ENCODE measurements around the gene NR2E3. TPM values are rescaled to one million over a fixed set of nuclear protein-coding genes. Genes with fewer than 3 reads are reported as not detected.

NR2E3 gene
- total RNA-seq, 4 donors from 2014 or later, result not detected

GRCh38 chr15:71788646-71789579, 21.4 kb upstream of the NR2E3 start:
- Histone ChIP-seq H3K27me3 (no peaks in the 10 kb centered on the region), H3K27ac (no peak overlapping the region), H3K4me1 (no peaks in the 10 kb centered on the region), H3K36me3 (no peaks in the 10 kb centered on the region), H3K4me3 (no peak overlapping the region), H3K9me3 (no peaks in the 10 kb centered on the region)
- in situ Hi-C loops (cut with MboI; ENCODE audit: low sequenced_read_pairs in 4 of 4) (no loop called here), intact Hi-C loops (cut with DNase I; ENCODE audit: low total_unique reads) (no loop called here)
- TF ChIP-seq CTCF (IDR thresholded peaks at IDR 0.05 in 4 of 5, conservative IDR thresholded peaks at IDR 0.05 in 1 of 5) (no peak), POLR2A (IDR thresholded peaks at IDR 0.05) (no peak)
- DNase-seq (no peak), ATAC-seq (no peak)

- no peaks in the 10 kb centered on the region for H3K27me3 ChIP-seq
- intact Hi-C loops (cut with DNase I; ENCODE audit: low total_unique reads), result no loop called here
- ATAC-seq, result no peak
- in situ Hi-C loops (cut with MboI; ENCODE audit: low sequenced_read_pairs in 4 of 4), result no loop called here
- no peaks in the 10 kb centered on the region for H3K4me1 ChIP-seq
- no peak overlapping the region for H3K4me3 ChIP-seq
- no peak overlapping the region for H3K27ac ChIP-seq
- no peaks in the 10 kb centered on the region for H3K9me3 ChIP-seq
- no peak for TF ChIP-seq CTCF (IDR thresholded peaks at IDR 0.05 in 4 of 5, conservative IDR thresholded peaks at IDR 0.05 in 1 of 5)
- no peak for TF ChIP-seq POLR2A (IDR thresholded peaks at IDR 0.05)
- H3K36me3 ChIP-seq, result no peaks in the 10 kb centered on the region
- DNase-seq, result no peak
Measured at GRCh38 chr15:71789616-71790015, 20.7 kb upstream of the NR2E3 start.

GRCh38 chr15:71790081-71790480, 20.3 kb upstream of the NR2E3 start:
- Histone ChIP-seq H3K27me3 (no peaks in the 10 kb centered on the region), H3K9me3 (no peaks in the 10 kb centered on the region), H3K27ac (no peak overlapping the region), H3K4me3 (no peak overlapping the region), H3K4me1 (no peaks in the 10 kb centered on the region), H3K36me3 (no peaks in the 10 kb centered on the region)
- DNase-seq, result no peak
- no peak for TF ChIP-seq CTCF (IDR thresholded peaks at IDR 0.05 in 4 of 5, conservative IDR thresholded peaks at IDR 0.05 in 1 of 5)
- TF ChIP-seq POLR2A (IDR thresholded peaks at IDR 0.05), result no peak
- in situ Hi-C loops (cut with MboI; ENCODE audit: low sequenced_read_pairs in 4 of 4) (no loop called here), intact Hi-C loops (cut with DNase I; ENCODE audit: low total_unique reads) (no loop called here)
- ATAC-seq, result no peak

- no peaks in the 10 kb centered on the region for H3K4me1 ChIP-seq
- TF ChIP-seq CTCF (IDR thresholded peaks at IDR 0.05 in 4 of 5, conservative IDR thresholded peaks at IDR 0.05 in 1 of 5) (no peak), POLR2A (IDR thresholded peaks at IDR 0.05) (no peak)
- ATAC-seq, result no peak
- no peaks in the 10 kb centered on the region for H3K9me3 ChIP-seq
- intact Hi-C loops (cut with DNase I; ENCODE audit: low total_unique reads), result no loop called here
- no peaks in the 10 kb centered on the region for H3K36me3 ChIP-seq
- H3K27me3 ChIP-seq, result no peaks in the 10 kb centered on the region
- H3K27ac ChIP-seq, result no peak overlapping the region
- DNase-seq, result no peak
- no peak overlapping the region for H3K4me3 ChIP-seq
- in situ Hi-C loops (cut with MboI; ENCODE audit: low sequenced_read_pairs in 4 of 4), result no loop called here
Measured at GRCh38 chr15:71791975-71792374, 18.4 kb upstream of the NR2E3 start.

All from gastrocnemius medialis (tissue), 4 donors.